Measurements from ENCODE around the gene ITGB3. TPM values are rescaled to one million over a fixed set of nuclear protein-coding genes. Genes with fewer than 3 reads are reported as not detected.

Gene ITGB3
- total and polyA plus RNA-seq, 10 donors, result 0.30 to 56.0 (median 31.1) TPM

- intact Hi-C loops (cut with DNase I; ENCODE audit: low total_unique reads), result no loop called here
- WGBS, 5 donors, result 3 to 18% (median 6%) methylated on average over 28 of the region's 28 CpGs
Measured at GRCh38 chr17:47324224-47325020, 70.8 kb downstream of the ITGB3 start.

DNA sequence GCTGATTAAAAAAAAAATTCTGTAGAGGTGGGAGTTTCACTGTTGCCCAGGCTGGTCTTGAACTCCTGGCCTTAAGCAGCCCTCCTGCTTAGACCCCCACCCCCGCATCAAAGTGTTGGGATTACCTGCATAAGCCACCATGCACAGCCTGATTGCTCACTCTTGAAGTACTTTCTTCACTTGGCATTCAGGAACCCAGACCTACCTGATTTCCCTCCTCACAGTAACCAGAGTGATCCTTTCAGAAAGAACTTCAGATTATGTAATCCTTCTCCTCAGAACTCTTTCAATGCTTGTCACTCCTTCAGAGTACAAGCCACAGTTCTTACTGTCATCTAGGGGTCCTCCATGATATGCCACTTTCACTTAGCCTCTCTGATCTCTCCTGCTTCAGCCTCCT is 71.5 kb downstream of the ITGB3 start:
- peak overlapping the region in 3 of 8 donors; percentile 64 to 75 (median 66) for H3K4me3 ChIP-seq
- no peak for DNase-seq
- TF ChIP-seq CTCF (IDR thresholded peaks at IDR 0.05 in 8 of 11, conservative IDR thresholded peaks at IDR 0.05 in 3 of 11) (no peak), POLR2AphosphoS5 (IDR thresholded peaks at IDR 0.05) (no peak)
- WGBS, 5 donors, result 88 to 100% (median 100%) methylated on average over 1 of the region's 1 CpG
- peaks cover 0 to 6% (median 3%) of the 10 kb centered on the region in 6 donors for H3K36me3 ChIP-seq
- intact Hi-C loops (cut with DNase I; ENCODE audit: low total_unique reads), result no loop called here
- no peaks in the 10 kb centered on the region for H3K27me3 ChIP-seq (replicated peaks in 1 of 7)
- H3K9me3 ChIP-seq, result peaks cover 0 to 4% (median 0%) of the 10 kb centered on the region in 8 donors
- H3K27ac ChIP-seq, result peak overlapping the region in 7 of 8 donors; percentile 90 to 98 (median 95)
- peaks cover 0 to 23% (median 12%) of the 10 kb centered on the region in 6 donors for H3K4me1 ChIP-seq

More at GRCh38 chr17:47324224-47325020, 70.8 kb downstream of the ITGB3 start:
- DNase-seq, result peak; percentile 84
- Histone ChIP-seq H3K4me1 (peaks cover 0 to 23% (median 12%) of the 10 kb centered on the region in 6 donors), H3K9me3 (peaks cover 0 to 4% (median 0%) of the 10 kb centered on the region in 8 donors), H3K36me3 (peaks cover 0 to 6% (median 0%) of the 10 kb centered on the region in 6 donors), H3K27me3 (replicated peaks in 1 of 7) (no peaks in the 10 kb centered on the region), H3K27ac (peak overlapping the region; percentile 90 to 98 (median 94)), H3K4me3 (peak overlapping the region; percentile 51 to 75 (median 64))
- peak in 1 of 3 donors; percentile 87 for TF ChIP-seq POLR2AphosphoS5 (IDR thresholded peaks at IDR 0.05)
- TF ChIP-seq POLR2A (IDR thresholded peaks at IDR 0.05), result peak in 1 of 3 donors; percentile 33
- TF ChIP-seq CTCF (IDR thresholded peaks at IDR 0.05 in 8 of 11, conservative IDR thresholded peaks at IDR 0.05 in 3 of 11), result no peak

- no peak overlapping the region for H3K27ac ChIP-seq
- H3K9me3 ChIP-seq, result no peaks in the 10 kb centered on the region
- H3K36me3 ChIP-seq, result peaks cover 0 to 41% (median 3%) of the 10 kb centered on the region in 6 donors
- intact Hi-C loops (cut with DNase I; ENCODE audit: low total_unique reads), result no loop called here
- no peak for DNase-seq
- no peaks in the 10 kb centered on the region for H3K27me3 ChIP-seq (replicated peaks in 1 of 7)
- WGBS, 5 donors, result 95 to 99% (median 98%) methylated on average over 2 of the region's 2 CpGs
- TF ChIP-seq POLR2AphosphoS5 (IDR thresholded peaks at IDR 0.05), result no peak
- TF ChIP-seq POLR2A (IDR thresholded peaks at IDR 0.05), result no peak
- no peak for TF ChIP-seq CTCF (IDR thresholded peaks at IDR 0.05 in 8 of 11, conservative IDR thresholded peaks at IDR 0.05 in 3 of 11)
- H3K4me3 ChIP-seq, result no peak overlapping the region
- peaks cover 0 to 7% (median 0%) of the 10 kb centered on the region in 6 donors for H3K4me1 ChIP-seq
Measured at GRCh38 chr17:47330548-47330947, 76.9 kb downstream of the ITGB3 start.

GRCh38 chr17:47332287-47332686 is 78.7 kb downstream of the ITGB3 start:
- no peaks in the 10 kb centered on the region for H3K9me3 ChIP-seq
- no peak overlapping the region for H3K27ac ChIP-seq
- TF ChIP-seq POLR2AphosphoS5 (IDR thresholded peaks at IDR 0.05) (no peak), POLR2A (IDR thresholded peaks at IDR 0.05) (no peak), CTCF (IDR thresholded peaks at IDR 0.05 in 8 of 11, conservative IDR thresholded peaks at IDR 0.05 in 3 of 11) (no peak)
- H3K36me3 ChIP-seq, result peaks cover 0 to 55% (median 3%) of the 10 kb centered on the region in 6 donors
- H3K27me3 ChIP-seq (replicated peaks in 1 of 7), result no peaks in the 10 kb centered on the region
- intact Hi-C loops (cut with DNase I; ENCODE audit: low total_unique reads), result no loop called here
- no peak overlapping the region for H3K4me3 ChIP-seq
- peaks cover 0 to 7% (median 0%) of the 10 kb centered on the region in 6 donors for H3K4me1 ChIP-seq
- no peak for DNase-seq

Measured in spleen (tissue), 11 donors.